ENCODE results near the gene GSG1L.
"Not testable (repeated sequence)": the region's sequence is repeated elsewhere in the genome, so short reads cannot be mapped to it uniquely, and the experiment has no call there.

Gene GSG1L

GRCh38 chr16:27746076-27746855 lies 317.2 kb downstream of the GSG1L start:
- no peak for DNase-seq (ENCODE audit: low read depth)
- H3K4me3 ChIP-seq (ENCODE audit: low read depth, low read length) = no peak overlapping the region
- TF ChIP-seq, protein P1, sequence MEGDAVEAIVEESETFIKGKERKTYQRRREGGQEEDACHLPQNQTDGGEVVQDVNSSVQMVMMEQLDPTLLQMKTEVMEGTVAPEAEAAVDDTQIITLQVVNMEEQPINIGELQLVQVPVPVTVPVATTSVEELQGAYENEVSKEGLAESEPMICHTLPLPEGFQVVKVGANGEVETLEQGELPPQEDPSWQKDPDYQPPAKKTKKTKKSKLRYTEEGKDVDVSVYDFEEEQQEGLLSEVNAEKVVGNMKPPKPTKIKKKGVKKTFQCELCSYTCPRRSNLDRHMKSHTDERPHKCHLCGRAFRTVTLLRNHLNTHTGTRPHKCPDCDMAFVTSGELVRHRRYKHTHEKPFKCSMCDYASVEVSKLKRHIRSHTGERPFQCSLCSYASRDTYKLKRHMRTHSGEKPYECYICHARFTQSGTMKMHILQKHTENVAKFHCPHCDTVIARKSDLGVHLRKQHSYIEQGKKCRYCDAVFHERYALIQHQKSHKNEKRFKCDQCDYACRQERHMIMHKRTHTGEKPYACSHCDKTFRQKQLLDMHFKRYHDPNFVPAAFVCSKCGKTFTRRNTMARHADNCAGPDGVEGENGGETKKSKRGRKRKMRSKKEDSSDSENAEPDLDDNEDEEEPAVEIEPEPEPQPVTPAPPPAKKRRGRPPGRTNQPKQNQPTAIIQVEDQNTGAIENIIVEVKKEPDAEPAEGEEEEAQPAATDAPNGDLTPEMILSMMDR (IDR thresholded peaks at IDR 0.05; ENCODE audit: control insufficient read depth, extremely low read depth, insufficient read depth) = no peak

DNA sequence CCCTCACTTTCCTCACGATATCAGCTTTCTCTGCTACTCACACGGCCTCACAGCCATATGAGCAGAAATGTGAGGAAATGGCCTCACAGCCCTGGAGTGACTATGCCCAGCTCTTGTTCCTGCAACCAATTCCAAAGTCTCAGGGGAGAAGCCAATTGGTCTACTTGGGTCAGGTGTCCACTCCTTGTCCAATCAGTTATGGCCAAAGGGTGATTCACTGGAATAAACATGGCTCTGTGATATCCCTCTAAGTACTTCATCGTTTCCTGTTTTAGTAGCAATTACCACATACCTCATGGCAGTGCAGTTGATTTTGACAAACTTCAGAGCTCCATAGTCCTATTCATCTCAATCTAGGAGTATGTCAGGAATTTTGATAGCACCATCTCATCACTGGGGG lies 318.2 kb downstream of the GSG1L start:
- DNase-seq (ENCODE audit: low read depth) = no peak
- TF ChIP-seq, protein P1 (IDR thresholded peaks at IDR 0.05; ENCODE audit: control insufficient read depth, extremely low read depth, insufficient read depth) = no peak
- H3K4me3 ChIP-seq (ENCODE audit: low read depth, low read length) = no peak overlapping the region

DNA sequence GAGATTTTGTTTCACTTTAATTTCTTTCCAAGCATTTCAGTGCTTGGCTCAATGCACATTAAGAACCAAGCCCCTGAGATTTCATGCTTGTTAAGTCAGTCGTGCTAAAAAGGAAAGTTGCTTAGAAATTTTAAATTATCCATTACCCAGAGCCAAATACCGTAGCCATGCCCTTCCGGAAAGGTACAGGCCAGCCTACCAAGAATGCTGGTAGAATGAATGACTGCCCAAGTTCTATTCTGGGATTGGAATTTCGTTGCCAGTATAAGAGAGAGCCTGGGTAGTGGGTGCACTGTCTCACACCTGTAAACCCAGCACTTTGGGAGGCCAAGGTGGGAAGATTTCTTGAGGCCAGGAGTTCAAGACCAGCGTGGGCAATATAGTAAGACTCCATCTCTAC lies 319.6 kb downstream of the GSG1L start:
- DNase-seq (ENCODE audit: low read depth) = no peak
- TF ChIP-seq, protein P1 (IDR thresholded peaks at IDR 0.05; ENCODE audit: control insufficient read depth, extremely low read depth, insufficient read depth) = no peak
- no peak overlapping the region for H3K4me3 ChIP-seq (ENCODE audit: low read depth, low read length)

DNA sequence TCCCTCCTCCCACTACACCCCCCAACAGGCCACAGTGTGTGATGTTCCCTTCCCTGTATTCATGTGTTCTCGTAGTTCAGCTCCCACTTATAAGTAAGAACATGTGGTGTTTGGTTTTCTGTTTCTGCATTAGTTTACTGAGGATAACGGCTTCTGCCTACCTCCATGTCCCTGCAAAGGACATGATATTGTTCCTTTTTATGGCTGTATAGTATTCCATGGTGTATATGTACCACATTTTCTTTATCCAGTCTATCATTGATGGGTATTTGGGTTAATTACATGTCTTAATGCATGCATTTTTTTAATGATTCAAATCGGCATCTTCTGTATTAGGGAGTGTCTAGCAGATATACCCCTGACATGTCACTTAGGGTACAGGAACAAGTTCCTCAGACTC lies 320.5 kb downstream of the GSG1L start:
- not testable (repeated sequence) for DNase-seq (ENCODE audit: low read depth); H3K4me3 ChIP-seq (ENCODE audit: low read depth, low read length)

DNA sequence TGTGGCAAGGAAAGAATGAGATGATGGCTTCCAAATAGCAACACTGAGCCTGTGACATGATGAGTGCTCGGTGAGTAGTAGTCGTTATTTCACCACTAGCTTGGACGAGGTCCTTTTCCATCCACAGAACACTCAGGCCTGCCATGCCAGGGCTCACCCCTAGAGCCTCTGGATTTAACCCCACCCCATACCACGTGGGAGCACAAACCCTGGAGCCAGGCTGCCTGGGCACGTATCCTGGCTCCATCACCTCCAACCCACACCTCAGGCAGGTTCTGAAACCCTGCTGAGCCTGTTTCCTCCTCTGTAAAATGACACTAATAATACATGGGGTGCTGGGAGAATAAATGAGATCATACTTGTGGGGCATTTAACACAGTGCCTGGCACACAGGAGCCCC lies 321.2 kb downstream of the GSG1L start:
- H3K4me3 ChIP-seq (ENCODE audit: low read depth, low read length) = no peak overlapping the region
- DNase-seq (ENCODE audit: low read depth) = no peak
- TF ChIP-seq, protein P1 (IDR thresholded peaks at IDR 0.05; ENCODE audit: control insufficient read depth, extremely low read depth, insufficient read depth) = no peak

DNA sequence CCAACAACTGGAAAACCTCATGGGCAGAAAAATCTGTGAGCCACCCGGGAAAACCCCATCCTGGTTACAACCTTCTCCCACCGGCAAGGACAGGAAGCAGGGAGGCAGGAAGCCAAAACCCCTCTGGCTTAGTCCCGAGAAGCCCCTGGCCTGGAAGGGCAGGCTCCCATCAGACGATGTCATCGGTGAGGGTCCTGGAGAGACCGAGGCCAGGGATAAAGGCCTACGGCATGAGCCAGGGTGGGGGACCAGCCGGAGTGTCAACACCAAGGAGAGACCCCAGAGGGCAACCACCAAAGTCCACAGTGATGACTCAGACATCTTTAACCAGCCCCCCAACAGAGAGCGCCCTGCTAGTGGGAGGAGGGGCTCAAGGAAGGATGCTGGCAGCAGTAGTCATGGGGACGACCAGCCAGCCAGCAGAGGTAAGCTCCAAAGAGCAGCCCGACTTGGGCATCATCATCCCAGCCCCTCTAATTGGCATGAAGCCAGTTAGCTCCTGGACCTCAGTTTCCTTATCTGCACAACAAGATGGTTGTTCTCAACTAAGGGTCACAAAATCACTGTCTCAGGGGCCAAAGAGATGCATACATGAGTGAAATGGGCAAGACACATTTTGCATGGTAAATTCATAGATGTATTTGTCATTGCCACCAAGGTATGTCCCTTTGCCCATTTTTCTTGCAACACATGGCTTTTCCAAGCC lies 322.9 kb downstream of the GSG1L start:
- no peak overlapping the region for H3K4me3 ChIP-seq (ENCODE audit: low read depth, low read length)

More for the DNA sequence above, 322.9 kb downstream of the GSG1L start:
- no peak for DNase-seq (ENCODE audit: low read depth)
- TF ChIP-seq, protein P1 (IDR thresholded peaks at IDR 0.05; ENCODE audit: control insufficient read depth, extremely low read depth, insufficient read depth) = no peak
